Vagina (tissue), 2 donors: ENCODE results near the gene SLC16A9. TPM values are rescaled to one million over a fixed set of nuclear protein-coding genes. Genes with fewer than 3 reads are reported as not detected.

Experiments used
- DNase-seq, 2 donors: peaks; one replicate each; pipeline ENCODE4 v3.0.0-alpha.2; 2017; ENCODE audit errors: extremely low spot score in 2 of 2
- H3K27ac ChIP-seq: fragments of 200-600 bp; sonication (generic); one replicate; pipeline ENCODE4 v1.5.1; 2019
- H3K27me3 ChIP-seq: fragments of 200-600 bp; sonication (generic); one replicate; pipeline ENCODE4 v1.5.1; 2019
- H3K36me3 ChIP-seq, 2 donors: fragments of 200-600 bp; sonication (generic); one replicate each; pipeline ENCODE4 v1.5.1; 2017 to 2019
- H3K4me1 ChIP-seq: fragments of 200-600 bp; sonication (generic); one replicate; pipeline ENCODE4 v1.5.1; 2019
- H3K4me3 ChIP-seq, 2 donors: fragments of 200-600 bp; sonication (generic); 1 replicate in 1 of 2; 2 replicates in 1 of 2; pipeline ENCODE4 v1.5.1; 2016 to 2019
- H3K9me3 ChIP-seq: fragments of 200-600 bp; sonication (generic); one replicate; pipeline ENCODE4 v1.5.1; 2019
- POLR2A ChIP-seq, 2 donors: fragments of 450-650 bp; IDR thresholded peaks; one replicate each; pipeline ENCODE4 v1.6.1; 2017; ENCODE audit warnings: antibody characterized with exemption in 2 of 2, mild to moderate bottlenecking in 2 of 2, moderate library complexity in 2 of 2
- POLR2AphosphoS5 ChIP-seq, 2 donors: sonication (generic); formaldehyde crosslinking; IDR thresholded peaks; one replicate each; pipeline ENCODE4 v1.9.0; 2017; ENCODE audit warnings: antibody characterized with exemption in 2 of 2, mild to moderate bottlenecking in 2 of 2, low read depth in 1 of 2; ENCODE audit not compliant: insufficient read depth in 1 of 2
- intact Hi-C: fragments of 100-400 bp; cut with DNase I; formaldehyde crosslinking; loops from one replicate; pipeline ENCODE4 v1.15.1; 2023
- total RNA-seq: library from RNA; depleted of rRNA; stranded (reverse); fragments of >200 nt; gene quantifications from one replicate; pipeline ENCODE4 v1.2.3, GENCODE V29; 2016
- TF ChIP-seq, protein P1 (sequence below), 3 experiments: fragments of 450-650 bp in 2 of 3; fragments of 200-600 bp in 1 of 3; sonication (generic) in 1 of 3; IDR thresholded peaks; one replicate each; pipeline ENCODE4 v1.5.1; 2017 to 2019; ENCODE audit warnings: antibody characterized with exemption in 3 of 3, mild to moderate bottlenecking in 2 of 3, moderate library complexity in 2 of 3

SLC16A9 gene, protein sequence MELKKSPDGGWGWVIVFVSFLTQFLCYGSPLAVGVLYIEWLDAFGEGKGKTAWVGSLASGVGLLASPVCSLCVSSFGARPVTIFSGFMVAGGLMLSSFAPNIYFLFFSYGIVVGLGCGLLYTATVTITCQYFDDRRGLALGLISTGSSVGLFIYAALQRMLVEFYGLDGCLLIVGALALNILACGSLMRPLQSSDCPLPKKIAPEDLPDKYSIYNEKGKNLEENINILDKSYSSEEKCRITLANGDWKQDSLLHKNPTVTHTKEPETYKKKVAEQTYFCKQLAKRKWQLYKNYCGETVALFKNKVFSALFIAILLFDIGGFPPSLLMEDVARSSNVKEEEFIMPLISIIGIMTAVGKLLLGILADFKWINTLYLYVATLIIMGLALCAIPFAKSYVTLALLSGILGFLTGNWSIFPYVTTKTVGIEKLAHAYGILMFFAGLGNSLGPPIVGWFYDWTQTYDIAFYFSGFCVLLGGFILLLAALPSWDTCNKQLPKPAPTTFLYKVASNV
- 3.7 TPM for total RNA-seq

DNA sequence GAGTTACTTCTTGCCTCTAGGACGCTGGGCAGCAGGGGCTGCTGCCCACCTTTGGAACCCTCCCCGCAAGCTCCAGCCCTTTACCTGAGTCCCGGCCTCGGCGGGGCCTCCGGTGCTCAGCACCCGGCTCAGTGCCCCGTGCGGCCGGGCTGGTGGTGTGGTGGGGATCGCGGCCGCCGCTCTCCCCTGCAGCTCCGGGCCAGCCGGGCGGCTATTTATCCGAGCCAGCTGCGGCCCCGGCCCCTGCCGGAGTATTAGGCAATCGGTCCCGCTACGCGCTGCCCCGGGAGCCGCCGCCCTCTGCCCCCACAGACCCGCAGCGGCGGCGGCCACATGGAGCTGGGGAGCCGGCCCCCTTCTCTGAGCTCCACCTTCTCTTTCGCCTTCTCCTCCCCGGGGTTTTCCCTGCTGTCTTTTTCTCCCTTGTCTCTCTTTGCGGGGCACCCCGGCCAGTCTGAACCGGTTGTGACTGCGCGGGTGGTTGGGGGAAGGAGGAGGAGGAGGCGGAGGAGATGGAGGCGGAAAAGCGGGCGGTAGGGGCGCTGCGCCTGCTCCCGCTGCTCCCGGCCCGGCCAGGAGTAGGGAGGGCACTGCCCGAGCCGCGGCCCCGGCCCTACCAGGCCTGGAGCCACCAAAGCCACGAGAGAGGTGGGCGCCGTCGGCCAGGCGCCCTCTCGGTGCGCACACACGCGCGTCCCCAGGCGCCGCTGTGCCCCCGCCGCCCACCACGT lies at the start of gene SLC16A9:
TSS of gene SLC16A9 (minus strand) at position 456 of the 731 bp plus-strand sequence. CDS start 25,559 bp downstream, outside the sequence.
- TF ChIP-seq POLR2A (IDR thresholded peaks at IDR 0.05): no peak
- peak in 1 of 2 donors; percentile 55 for TF ChIP-seq POLR2AphosphoS5 (IDR thresholded peaks at IDR 0.05; ENCODE audit: insufficient read depth in 1 of 2, low read depth in 1 of 2)
- Histone ChIP-seq H3K27ac (peak within 1 kb of the TSS; percentile 88), H3K27me3 (no peaks in the 10 kb centered on the region), H3K4me1 (peaks cover 28% of the 10 kb centered on the region), H3K36me3 (no peaks in the 10 kb centered on the region), H3K9me3 (no peaks in the 10 kb centered on the region), H3K4me3 (peak within 1 kb of the TSS; percentile 59 to 68)
- intact Hi-C loops: no loop called here
- DNase-seq: no peak

DNA sequence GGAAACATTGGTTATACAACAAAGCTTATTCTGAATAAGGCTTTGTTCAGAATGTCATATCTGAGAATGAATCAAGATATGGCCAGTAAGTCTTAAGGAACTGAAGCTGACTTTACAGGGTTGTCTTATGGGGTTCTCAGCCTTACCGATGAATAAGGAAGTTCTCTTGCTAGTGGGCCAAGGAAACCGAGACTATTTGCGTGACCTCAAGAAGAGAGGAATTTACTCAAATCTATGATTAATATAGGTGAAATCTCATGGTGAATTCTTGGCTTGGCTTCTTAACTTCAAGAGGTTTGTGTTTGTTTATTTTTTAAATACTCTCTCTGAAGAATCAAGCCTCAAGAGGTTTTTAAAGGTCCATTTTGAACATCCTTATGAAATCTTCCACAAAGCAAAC lies 48.3 kb upstream of the SLC16A9 start:
- no peak for TF ChIP-seq POLR2AphosphoS5 (IDR thresholded peaks at IDR 0.05; ENCODE audit: insufficient read depth in 1 of 2, low read depth in 1 of 2)
- no peak for TF ChIP-seq POLR2A (IDR thresholded peaks at IDR 0.05)
- TF ChIP-seq, protein P1, sequence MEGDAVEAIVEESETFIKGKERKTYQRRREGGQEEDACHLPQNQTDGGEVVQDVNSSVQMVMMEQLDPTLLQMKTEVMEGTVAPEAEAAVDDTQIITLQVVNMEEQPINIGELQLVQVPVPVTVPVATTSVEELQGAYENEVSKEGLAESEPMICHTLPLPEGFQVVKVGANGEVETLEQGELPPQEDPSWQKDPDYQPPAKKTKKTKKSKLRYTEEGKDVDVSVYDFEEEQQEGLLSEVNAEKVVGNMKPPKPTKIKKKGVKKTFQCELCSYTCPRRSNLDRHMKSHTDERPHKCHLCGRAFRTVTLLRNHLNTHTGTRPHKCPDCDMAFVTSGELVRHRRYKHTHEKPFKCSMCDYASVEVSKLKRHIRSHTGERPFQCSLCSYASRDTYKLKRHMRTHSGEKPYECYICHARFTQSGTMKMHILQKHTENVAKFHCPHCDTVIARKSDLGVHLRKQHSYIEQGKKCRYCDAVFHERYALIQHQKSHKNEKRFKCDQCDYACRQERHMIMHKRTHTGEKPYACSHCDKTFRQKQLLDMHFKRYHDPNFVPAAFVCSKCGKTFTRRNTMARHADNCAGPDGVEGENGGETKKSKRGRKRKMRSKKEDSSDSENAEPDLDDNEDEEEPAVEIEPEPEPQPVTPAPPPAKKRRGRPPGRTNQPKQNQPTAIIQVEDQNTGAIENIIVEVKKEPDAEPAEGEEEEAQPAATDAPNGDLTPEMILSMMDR (IDR thresholded peaks at IDR 0.05): no peak

GRCh38 chr10:59754951-59755350 lies 45.3 kb upstream of the SLC16A9 start:
- Histone ChIP-seq H3K27ac (no peak overlapping the region), H3K36me3 (no peaks in the 10 kb centered on the region)
- no peak for TF ChIP-seq POLR2AphosphoS5 (IDR thresholded peaks at IDR 0.05; ENCODE audit: insufficient read depth in 1 of 2, low read depth in 1 of 2)

More for the DNA sequence above, 48.3 kb upstream of the SLC16A9 start:
- DNase-seq: no peak
- Histone ChIP-seq H3K4me3 (no peak overlapping the region), H3K27me3 (no peaks in the 10 kb centered on the region), H3K36me3 (no peaks in the 10 kb centered on the region), H3K27ac (no peak overlapping the region), H3K4me1 (no peaks in the 10 kb centered on the region), H3K9me3 (no peaks in the 10 kb centered on the region)
- intact Hi-C loops: no loop called here

GRCh38 chr10:59753267-59753666 lies 43.6 kb upstream of the SLC16A9 start, which contains the start of gene MRLN:
TSS of gene MRLN (minus strand) at chr10:59753455.
- DNase-seq: no peak
- TF ChIP-seq POLR2A (IDR thresholded peaks at IDR 0.05) (no peak), POLR2AphosphoS5 (IDR thresholded peaks at IDR 0.05; ENCODE audit: insufficient read depth in 1 of 2, low read depth in 1 of 2) (no peak)
- TF ChIP-seq, protein P1 (IDR thresholded peaks at IDR 0.05): no peak
- Histone ChIP-seq H3K9me3 (no peaks in the 10 kb centered on the region), H3K27me3 (no peaks in the 10 kb centered on the region), H3K36me3 (no peaks in the 10 kb centered on the region), H3K27ac (no peak within 1 kb of the TSS), H3K4me1 (peaks cover 21% of the 10 kb centered on the region), H3K4me3 (no peak within 1 kb of the TSS)
- intact Hi-C loops: no loop called here

More at GRCh38 chr10:59754951-59755350, 45.3 kb upstream of the SLC16A9 start:
- Histone ChIP-seq H3K9me3 (no peaks in the 10 kb centered on the region), H3K27me3 (no peaks in the 10 kb centered on the region), H3K4me3 (no peak overlapping the region), H3K4me1 (peaks cover 21% of the 10 kb centered on the region)
- intact Hi-C loops: no loop called here
- DNase-seq: no peak

- Histone ChIP-seq H3K36me3 (no peaks in the 10 kb centered on the region), H3K9me3 (no peaks in the 10 kb centered on the region), H3K4me1 (peaks cover 21% of the 10 kb centered on the region), H3K4me3 (no peak overlapping the region), H3K27ac (no peak overlapping the region), H3K27me3 (no peaks in the 10 kb centered on the region)
- DNase-seq: no peak
- intact Hi-C loops: no loop called here
- TF ChIP-seq POLR2A (IDR thresholded peaks at IDR 0.05): no peak
- no peak for TF ChIP-seq POLR2AphosphoS5 (IDR thresholded peaks at IDR 0.05; ENCODE audit: insufficient read depth in 1 of 2, low read depth in 1 of 2)
- TF ChIP-seq, protein P1 (IDR thresholded peaks at IDR 0.05): no peak
Observed at GRCh38 chr10:59752278-59752940, 42.8 kb upstream of the SLC16A9 start.
